ENCODE results near the gene FKBP15. TPM values are rescaled to one million over a fixed set of nuclear protein-coding genes. Genes with fewer than 3 reads are reported as not detected.

Gene FKBP15, protein sequence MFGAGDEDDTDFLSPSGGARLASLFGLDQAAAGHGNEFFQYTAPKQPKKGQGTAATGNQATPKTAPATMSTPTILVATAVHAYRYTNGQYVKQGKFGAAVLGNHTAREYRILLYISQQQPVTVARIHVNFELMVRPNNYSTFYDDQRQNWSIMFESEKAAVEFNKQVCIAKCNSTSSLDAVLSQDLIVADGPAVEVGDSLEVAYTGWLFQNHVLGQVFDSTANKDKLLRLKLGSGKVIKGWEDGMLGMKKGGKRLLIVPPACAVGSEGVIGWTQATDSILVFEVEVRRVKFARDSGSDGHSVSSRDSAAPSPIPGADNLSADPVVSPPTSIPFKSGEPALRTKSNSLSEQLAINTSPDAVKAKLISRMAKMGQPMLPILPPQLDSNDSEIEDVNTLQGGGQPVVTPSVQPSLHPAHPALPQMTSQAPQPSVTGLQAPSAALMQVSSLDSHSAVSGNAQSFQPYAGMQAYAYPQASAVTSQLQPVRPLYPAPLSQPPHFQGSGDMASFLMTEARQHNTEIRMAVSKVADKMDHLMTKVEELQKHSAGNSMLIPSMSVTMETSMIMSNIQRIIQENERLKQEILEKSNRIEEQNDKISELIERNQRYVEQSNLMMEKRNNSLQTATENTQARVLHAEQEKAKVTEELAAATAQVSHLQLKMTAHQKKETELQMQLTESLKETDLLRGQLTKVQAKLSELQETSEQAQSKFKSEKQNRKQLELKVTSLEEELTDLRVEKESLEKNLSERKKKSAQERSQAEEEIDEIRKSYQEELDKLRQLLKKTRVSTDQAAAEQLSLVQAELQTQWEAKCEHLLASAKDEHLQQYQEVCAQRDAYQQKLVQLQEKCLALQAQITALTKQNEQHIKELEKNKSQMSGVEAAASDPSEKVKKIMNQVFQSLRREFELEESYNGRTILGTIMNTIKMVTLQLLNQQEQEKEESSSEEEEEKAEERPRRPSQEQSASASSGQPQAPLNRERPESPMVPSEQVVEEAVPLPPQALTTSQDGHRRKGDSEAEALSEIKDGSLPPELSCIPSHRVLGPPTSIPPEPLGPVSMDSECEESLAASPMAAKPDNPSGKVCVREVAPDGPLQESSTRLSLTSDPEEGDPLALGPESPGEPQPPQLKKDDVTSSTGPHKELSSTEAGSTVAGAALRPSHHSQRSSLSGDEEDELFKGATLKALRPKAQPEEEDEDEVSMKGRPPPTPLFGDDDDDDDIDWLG
- 21.8 and 22.0 TPM in 2 replicates for total RNA-seq

DNA sequence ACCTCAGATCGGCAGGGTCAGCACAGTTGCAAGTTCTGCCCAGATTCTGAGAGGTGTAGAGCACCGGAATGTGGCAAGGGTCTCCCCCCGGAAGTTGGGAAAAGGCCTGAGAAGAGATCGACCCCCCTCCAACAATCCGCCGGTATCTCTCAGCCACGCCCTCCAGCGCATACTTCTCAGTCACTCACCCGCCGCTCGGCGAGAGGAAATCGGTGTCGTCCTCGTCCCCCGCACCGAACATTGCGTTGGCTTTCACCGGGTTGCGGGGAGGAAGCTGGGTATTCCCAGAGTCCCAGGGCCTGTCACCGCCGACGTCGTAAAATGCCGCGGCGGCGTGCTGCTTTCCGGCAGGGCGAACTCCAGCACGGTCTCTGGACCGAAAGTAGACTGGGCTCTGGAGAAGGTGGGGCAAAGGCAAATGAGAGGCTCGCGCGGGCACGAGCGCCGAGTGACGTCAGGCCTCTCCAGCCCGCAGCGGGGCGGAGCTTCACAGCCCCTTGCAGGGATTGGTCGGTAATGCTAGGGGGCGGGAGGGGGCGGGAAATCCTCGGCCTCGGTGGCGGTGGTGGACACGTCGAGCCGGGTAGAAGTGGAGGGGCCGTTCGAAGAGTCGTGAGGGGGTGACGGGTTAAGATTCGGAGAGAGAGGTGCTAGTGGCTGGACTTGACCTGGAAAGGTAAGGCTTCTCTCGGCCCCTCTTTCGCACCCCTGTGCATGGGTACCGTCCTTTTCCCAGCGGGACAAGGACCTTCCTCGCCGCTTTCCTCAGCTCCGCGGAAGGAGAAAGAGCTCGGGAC lies at the start of gene FKBP15, which contains the start of gene SLC31A1:
Gene FKBP15 (minus strand): TSS at position 275 of the 797 bp plus-strand sequence. CDS start 34 bp downstream, at position 241.
Gene SLC31A1 (plus strand): TSS at position 542 of the 797 bp plus-strand sequence. CDS start 34,605 bp downstream, outside the sequence.

DNA sequence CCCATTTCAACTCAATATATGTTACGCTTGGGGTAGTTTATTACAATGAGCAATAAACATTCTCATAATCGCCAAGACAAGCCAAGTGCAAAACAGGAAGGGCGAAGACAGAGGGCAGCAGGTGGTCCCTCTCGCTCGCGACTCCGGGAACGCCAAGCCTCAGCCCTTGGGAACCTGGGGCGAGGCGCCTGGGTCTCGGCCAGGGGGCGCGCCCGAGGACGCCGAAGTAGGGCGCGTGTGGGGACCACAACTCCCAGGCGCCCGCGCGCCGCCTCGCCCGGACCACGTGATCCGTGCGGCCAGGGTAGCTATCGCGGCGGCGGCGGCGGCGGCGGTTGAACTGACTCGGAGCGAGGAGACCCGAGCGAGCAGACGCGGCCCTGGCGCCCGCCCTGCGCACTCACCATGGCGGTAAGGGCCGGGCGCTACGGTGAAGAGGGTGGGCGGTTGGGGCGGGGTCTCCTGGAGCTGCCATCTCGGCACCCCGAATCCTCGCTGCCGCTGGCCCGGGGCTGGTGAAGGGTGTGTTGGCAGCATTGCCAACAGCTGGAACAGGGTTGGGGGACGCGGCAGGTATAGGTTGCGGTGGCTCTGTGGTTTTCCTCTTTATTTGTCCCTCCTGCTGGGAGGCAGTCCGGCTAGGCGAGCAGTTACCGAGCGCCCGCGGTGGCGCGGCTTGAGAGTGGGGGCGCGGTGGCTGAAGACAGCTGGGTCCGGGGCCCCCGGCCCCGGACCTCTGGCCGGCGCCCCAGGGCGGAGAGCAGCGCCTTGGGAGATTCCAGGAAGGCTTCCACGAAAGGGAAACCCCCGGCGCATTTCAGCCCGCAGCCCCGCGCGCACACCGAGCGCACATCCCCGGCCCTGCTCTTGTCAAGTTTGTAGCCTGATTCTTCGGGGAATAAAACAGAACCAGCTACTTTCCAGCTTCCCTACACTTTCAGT lies 70.1 kb downstream of the FKBP15 start, which contains the start of gene SLC31A2:
Gene SLC31A2 (plus strand): TSS at position 338 of the 942 bp plus-strand sequence. CDS start 68 bp downstream, at position 406.

Other genes starting within 250 kb of the FKBP15 start
- gene ZNF883, start 209.1 kb downstream of the FKBP15 start, total RNA-seq = 0.99 and 1.7 TPM in 2 replicates
- gene ZFP37, start 164.6 kb downstream of the FKBP15 start, total RNA-seq = 1.2 and 1.8 TPM in 2 replicates
- 8.9 and 11.6 TPM in 2 replicates for gene SLC31A2, start 70.3 kb downstream of the FKBP15 start, total RNA-seq
- gene SLC31A1, start 267 bp upstream of the FKBP15 start, total RNA-seq = 18.5 and 19.0 TPM in 2 replicates
- gene CDC26, start 54.3 kb upstream of the FKBP15 start, total RNA-seq = 56.0 and 58.9 TPM in 2 replicates
- gene PRPF4, start 54.4 kb upstream of the FKBP15 start, total RNA-seq = 22.1 and 29.7 TPM in 2 replicates
- not detected in 2 replicates for gene RNF183, start 82.1 kb upstream of the FKBP15 start, total RNA-seq
- gene WDR31, start 119.0 kb upstream of the FKBP15 start, total RNA-seq = 2.1 and 2.9 TPM in 2 replicates
- not detected in 2 replicates for gene BSPRY, start 128.3 kb upstream of the FKBP15 start, total RNA-seq
- 2.9 and 5.9 TPM in 2 replicates for gene HDHD3, start 155.7 kb upstream of the FKBP15 start, total RNA-seq
- gene ALAD, start 180.0 kb upstream of the FKBP15 start, total RNA-seq = 25.7 and 27.1 TPM in 2 replicates
- 33.9 and 47.6 TPM in 2 replicates for gene POLE3, start 189.4 kb upstream of the FKBP15 start, total RNA-seq
- 0.40 and 0.44 TPM in 2 replicates for gene C9orf43, start 189.5 kb upstream of the FKBP15 start, total RNA-seq
- gene RGS3, start 242.4 kb upstream of the FKBP15 start, total RNA-seq = 200 and 229 TPM in 2 replicates